ENCODE measurements around the gene SNAPC2. TPM values are rescaled to one million over a fixed set of nuclear protein-coding genes. Genes with fewer than 3 reads are reported as not detected.

The SNAPC2 gene
- polyA plus RNA-seq, 1 donor (not counting 4 experiments of a cell fraction or from before 2014, with no cell fraction given), result 10.7 TPM

- Histone ChIP-seq H3K4me2 (ENCODE audit: control insufficient read depth, extremely low read depth, insufficient read depth, low read depth, low read length) (no peak overlapping the region), H3K79me2 (ENCODE audit: control insufficient read depth, insufficient read depth, low read length) (no peaks in the 10 kb centered on the region), H3K9me1 (ENCODE audit: control insufficient read depth, extremely low read depth, insufficient read depth, low read length) (no peaks in the 10 kb centered on the region), H3K9ac (ENCODE audit: control insufficient read depth, extremely low read depth, insufficient read depth, low read length) (no peak overlapping the region), H3K36me3 (ENCODE audit: control insufficient read depth in 2 of 2, extremely low read depth in 1 of 2, insufficient read depth in 2 of 2, low read length in 2 of 2) (peaks cover 4 to 5% of the 10 kb centered on the region in 2 experiments), H3K4me3 (ENCODE audit: control insufficient read depth in 2 of 3, extremely low read depth in 1 of 3, insufficient read depth in 2 of 3, low read depth in 1 of 3, low read length in 3 of 3) (no peak overlapping the region), H2AFZ (ENCODE audit: control insufficient read depth, low read length) (no peak overlapping the region), H4K20me1 (ENCODE audit: control insufficient read depth, extremely low read depth, insufficient read depth, low read length) (no peaks in the 10 kb centered on the region), H3K27ac (ENCODE audit: control insufficient read depth, insufficient read depth, low read length) (no peak overlapping the region), H3K27me3 (ENCODE audit: control insufficient read depth, extremely low read depth, insufficient read depth, low read length) (peaks cover 4% of the 10 kb centered on the region), H3K9me3 (ENCODE audit: control insufficient read depth, low read depth, low read length) (no peaks in the 10 kb centered on the region), H3K4me1 (ENCODE audit: control insufficient read depth, extremely low read depth, insufficient read depth, low read length) (peaks cover 13% of the 10 kb centered on the region)
- dilution Hi-C loops (cut with MboI; ENCODE audit: extremely low pct_ligation_motif_present, low sequenced_read_pairs), result no loop called here
- TF ChIP-seq CTCF (optimal IDR thresholded peaks at IDR 0.05 in 1 of 3, IDR thresholded peaks at IDR 0.05 in 1 of 3, conservative IDR thresholded peaks at IDR 0.05 in 1 of 3; ENCODE audit: extremely low read depth in 1 of 3, insufficient read depth in 2 of 3, low read length in 3 of 3), result no peak
- no peak for TF ChIP-seq EZH2 (IDR thresholded peaks at IDR 0.05; ENCODE audit: low read length)
- FAIRE-seq (no peak), DNase-seq (ENCODE audit: low read depth, low spot score) (no peak)
These were observed 2.7 kb downstream of the SNAPC2 start for GRCh38 chr19:7922836-7923195.

GRCh38 chr19:7923295-7924191, 3.4 kb downstream of the SNAPC2 start:
- FAIRE-seq (no peak), DNase-seq (ENCODE audit: low read depth, low spot score) (no peak)
- Histone ChIP-seq H3K4me2 (ENCODE audit: control insufficient read depth, extremely low read depth, insufficient read depth, low read depth, low read length) (no peak overlapping the region), H3K9me3 (ENCODE audit: control insufficient read depth, low read depth, low read length) (no peaks in the 10 kb centered on the region), H3K9ac (ENCODE audit: control insufficient read depth, extremely low read depth, insufficient read depth, low read length) (no peak overlapping the region), H3K36me3 (ENCODE audit: control insufficient read depth in 2 of 2, extremely low read depth in 1 of 2, insufficient read depth in 2 of 2, low read length in 2 of 2) (peaks cover 4 to 5% of the 10 kb centered on the region in 2 experiments), H3K27me3 (ENCODE audit: control insufficient read depth, extremely low read depth, insufficient read depth, low read length) (peaks cover 1% of the 10 kb centered on the region), H3K27ac (ENCODE audit: control insufficient read depth, insufficient read depth, low read length) (no peak overlapping the region), H3K4me1 (ENCODE audit: control insufficient read depth, extremely low read depth, insufficient read depth, low read length) (peaks cover 20% of the 10 kb centered on the region), H3K4me3 (ENCODE audit: control insufficient read depth in 2 of 3, extremely low read depth in 1 of 3, insufficient read depth in 2 of 3, low read depth in 1 of 3, low read length in 3 of 3) (no peak overlapping the region), H4K20me1 (ENCODE audit: control insufficient read depth, extremely low read depth, insufficient read depth, low read length) (no peaks in the 10 kb centered on the region), H2AFZ (ENCODE audit: control insufficient read depth, low read length) (no peak overlapping the region), H3K9me1 (ENCODE audit: control insufficient read depth, extremely low read depth, insufficient read depth, low read length) (peaks cover 3% of the 10 kb centered on the region), H3K79me2 (ENCODE audit: control insufficient read depth, insufficient read depth, low read length) (no peaks in the 10 kb centered on the region)
- dilution Hi-C loops (cut with MboI; ENCODE audit: extremely low pct_ligation_motif_present, low sequenced_read_pairs), result no loop called here
- no peak for TF ChIP-seq CTCF (optimal IDR thresholded peaks at IDR 0.05 in 1 of 3, IDR thresholded peaks at IDR 0.05 in 1 of 3, conservative IDR thresholded peaks at IDR 0.05 in 1 of 3; ENCODE audit: extremely low read depth in 1 of 3, insufficient read depth in 2 of 3, low read length in 3 of 3)
- no peak for TF ChIP-seq EZH2 (IDR thresholded peaks at IDR 0.05; ENCODE audit: low read length)

Data from keratinocyte (primary cell).